ENCODE data around the gene CFAP20. TPM values are rescaled to one million over a fixed set of nuclear protein-coding genes. Genes with fewer than 3 reads are reported as not detected.

CFAP20 gene
- total RNA-seq, 4 donors from 2014 or later: 34.8 to 90.2 (median 57.7) TPM

- TF ChIP-seq, protein P1, sequence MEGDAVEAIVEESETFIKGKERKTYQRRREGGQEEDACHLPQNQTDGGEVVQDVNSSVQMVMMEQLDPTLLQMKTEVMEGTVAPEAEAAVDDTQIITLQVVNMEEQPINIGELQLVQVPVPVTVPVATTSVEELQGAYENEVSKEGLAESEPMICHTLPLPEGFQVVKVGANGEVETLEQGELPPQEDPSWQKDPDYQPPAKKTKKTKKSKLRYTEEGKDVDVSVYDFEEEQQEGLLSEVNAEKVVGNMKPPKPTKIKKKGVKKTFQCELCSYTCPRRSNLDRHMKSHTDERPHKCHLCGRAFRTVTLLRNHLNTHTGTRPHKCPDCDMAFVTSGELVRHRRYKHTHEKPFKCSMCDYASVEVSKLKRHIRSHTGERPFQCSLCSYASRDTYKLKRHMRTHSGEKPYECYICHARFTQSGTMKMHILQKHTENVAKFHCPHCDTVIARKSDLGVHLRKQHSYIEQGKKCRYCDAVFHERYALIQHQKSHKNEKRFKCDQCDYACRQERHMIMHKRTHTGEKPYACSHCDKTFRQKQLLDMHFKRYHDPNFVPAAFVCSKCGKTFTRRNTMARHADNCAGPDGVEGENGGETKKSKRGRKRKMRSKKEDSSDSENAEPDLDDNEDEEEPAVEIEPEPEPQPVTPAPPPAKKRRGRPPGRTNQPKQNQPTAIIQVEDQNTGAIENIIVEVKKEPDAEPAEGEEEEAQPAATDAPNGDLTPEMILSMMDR (IDR thresholded peaks at IDR 0.05): no peak
- TF ChIP-seq POLR2A (IDR thresholded peaks at IDR 0.05): no peak
- Histone ChIP-seq H3K4me1 (no peaks in the 10 kb centered on the region), H3K27ac (no peak overlapping the region), H3K27me3 (no peaks in the 10 kb centered on the region), H3K9me3 (no peaks in the 10 kb centered on the region), H3K36me3 (peaks cover 22 to 39% of the 10 kb centered on the region in 2 donors), H3K4me3 (replicated peaks in 1 of 3) (no peak overlapping the region)
- 93 to 98% methylated on average over 3 of the region's 3 CpGs for WGBS, 2 donors
- no peak for DNase-seq
- intact Hi-C loops (cut with DNase I): no loop called here
Measured at GRCh38 chr16:58158725-58159124, 29.5 kb upstream of the CFAP20 start.

DNA sequence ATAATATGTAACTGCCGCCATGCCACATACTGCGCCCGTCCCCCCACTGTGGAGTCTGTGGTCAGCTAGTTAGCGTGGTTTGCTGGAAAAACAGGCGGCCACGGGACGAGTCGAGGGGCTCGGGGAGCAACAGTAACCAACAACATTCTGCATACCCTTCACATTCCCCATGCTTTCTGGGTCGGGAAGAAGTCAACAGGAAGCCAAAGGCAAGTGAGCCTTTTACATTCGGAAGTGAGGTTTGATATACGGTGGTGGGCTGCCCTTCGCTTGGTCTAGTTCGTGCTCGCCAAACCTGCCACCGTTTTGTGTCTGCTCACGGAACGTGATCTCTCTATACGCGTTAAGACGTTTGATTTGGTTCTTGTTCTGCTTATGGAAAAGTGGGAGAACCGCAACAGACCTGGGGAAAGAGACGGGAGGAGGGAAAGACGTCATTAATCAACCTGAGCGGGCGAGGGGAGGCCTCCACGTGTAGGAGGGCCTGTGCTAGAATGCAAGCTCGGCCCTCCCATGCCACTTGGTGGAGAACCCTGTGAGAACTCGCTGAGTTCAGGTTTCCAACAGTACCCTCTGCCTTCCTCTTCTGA lies 28.9 kb upstream of the CFAP20 start:
- TF ChIP-seq, protein P1 (IDR thresholded peaks at IDR 0.05): no peak
- TF ChIP-seq POLR2A (IDR thresholded peaks at IDR 0.05): no peak
- Histone ChIP-seq H3K36me3 (peaks cover 16 to 32% of the 10 kb centered on the region in 2 donors), H3K9me3 (no peaks in the 10 kb centered on the region), H3K27me3 (no peaks in the 10 kb centered on the region), H3K27ac (no peak overlapping the region), H3K4me1 (no peaks in the 10 kb centered on the region), H3K4me3 (replicated peaks in 1 of 3) (no peak overlapping the region)
- intact Hi-C loops (cut with DNase I): no loop called here
- WGBS, 2 donors: 87% methylated on average over 29 of the region's 29 CpGs
- no peak for DNase-seq

- Histone ChIP-seq H3K36me3 (peaks cover 9 to 24% of the 10 kb centered on the region in 2 donors), H3K9me3 (no peaks in the 10 kb centered on the region), H3K27me3 (no peaks in the 10 kb centered on the region), H3K4me3 (replicated peaks in 1 of 3) (no peak overlapping the region), H3K4me1 (no peaks in the 10 kb centered on the region), H3K27ac (no peak overlapping the region)
- intact Hi-C loops (cut with DNase I): no loop called here
- DNase-seq: no peak
- TF ChIP-seq, protein P1 (IDR thresholded peaks at IDR 0.05): no peak
- TF ChIP-seq POLR2A (IDR thresholded peaks at IDR 0.05): no peak
- 40 to 59% methylated on average over 2 of the region's 2 CpGs for WGBS, 2 donors
Measured at GRCh38 chr16:58157239-58157638, 28.1 kb upstream of the CFAP20 start.

DNA sequence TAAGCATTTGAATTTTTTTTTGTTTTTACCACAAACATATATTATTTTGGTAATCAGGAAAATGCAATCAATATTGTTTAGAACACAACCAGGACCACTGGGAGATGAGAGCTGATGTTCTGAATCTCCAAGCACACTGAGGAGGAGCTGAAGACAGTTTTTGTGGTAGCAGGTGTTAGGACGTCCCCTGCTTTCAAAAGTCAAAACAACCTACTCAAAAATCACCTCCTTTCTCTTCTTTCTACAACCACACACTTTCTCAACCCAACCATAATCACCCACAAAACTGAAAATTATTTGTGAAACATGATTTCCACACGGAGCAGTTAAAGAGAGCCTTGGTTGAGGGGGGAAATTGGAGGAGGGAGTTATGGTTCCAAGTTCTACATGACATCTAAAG lies 26.7 kb upstream of the CFAP20 start:
- 75 to 78% methylated on average over 2 of the region's 2 CpGs for WGBS, 2 donors
- TF ChIP-seq, protein P1 (IDR thresholded peaks at IDR 0.05): no peak
- no peak for TF ChIP-seq POLR2A (IDR thresholded peaks at IDR 0.05)
- H3K27ac ChIP-seq: no peak overlapping the region
- H3K36me3 ChIP-seq: peaks cover 0 to 13% of the 10 kb centered on the region in 2 donors
- H3K9me3 ChIP-seq: no peaks in the 10 kb centered on the region
- no peaks in the 10 kb centered on the region for H3K27me3 ChIP-seq
- H3K4me3 ChIP-seq (replicated peaks in 1 of 3): no peak overlapping the region
- intact Hi-C loops (cut with DNase I): no loop called here
- no peak for DNase-seq
- no peaks in the 10 kb centered on the region for H3K4me1 ChIP-seq

GRCh38 chr16:58154345-58154744 lies 25.2 kb upstream of the CFAP20 start:
- Histone ChIP-seq H3K4me1 (no peaks in the 10 kb centered on the region), H3K27me3 (no peaks in the 10 kb centered on the region), H3K9me3 (no peaks in the 10 kb centered on the region), H3K4me3 (replicated peaks in 1 of 3) (no peak overlapping the region), H3K27ac (no peak overlapping the region), H3K36me3 (no peaks in the 10 kb centered on the region)
- WGBS, 2 donors: 91 to 92% methylated on average over 2 of the region's 2 CpGs
- intact Hi-C loops (cut with DNase I): no loop called here
- TF ChIP-seq POLR2A (IDR thresholded peaks at IDR 0.05): no peak
- TF ChIP-seq, protein P1 (IDR thresholded peaks at IDR 0.05): no peak
- DNase-seq: no peak
